K562 (cell line): ENCODE results near the gene SMIM22. TPM values are rescaled to one million over a fixed set of nuclear protein-coding genes. Genes with fewer than 3 reads are reported as not detected.

Experiments
- ATAC-seq: fragments of 200-7000 bp; cut with Tn5 transposase; 3 replicates; pipeline ENCODE4 v1.9.1; 2020; ENCODE audit warnings: moderate library complexity
- BruUV-seq: library from RNA; stranded (reverse); fragments of 400-500 nt; replicated peaks from 2 replicates; lab custom pipeline; 2021; lab: Mats Ljungman, UMichigan
- CTCF ChIA-PET: fragments of 300-600 bp; formaldehyde crosslinking; extraction: SDS; loops from one replicate; lab custom pipeline; 2021; ENCODE audit warnings: low intra/inter-chr PET ratio; lab: Yijun Ruan, JAX
- POLR2A ChIA-PET: fragments of 300-600, 350-650 bp; sonication (Branson Sonifier 250); formaldehyde crosslinking; extraction: SDS; loops from one replicate; lab custom pipeline; 2021; ENCODE audit warnings: antibody characterized with exemption, inconsistent platforms; lab: Yijun Ruan, JAX
- DNase-seq, 4 experiments: peaks; one replicate each; pipeline versions ENCODE4 v3.0.0 to v3.0.0-alpha.2; 2011 to 2018; ENCODE audit warnings: low spot score in 3 of 4, mixed read lengths in 3 of 4; ENCODE audit errors: extremely low read depth in 1 of 4
- FAIRE-seq: peaks from 2 replicates; lab custom pipeline; 2011; peaks lifted over from hg19 to GRCh38; lab: Jason Lieb, UNC
- H2AFZ ChIP-seq: 2 replicates; pipeline ENCODE4 v1.6.0; 2011; ENCODE audit warnings: low read depth, low read length, control low read depth, inconsistent platforms
- H3K27ac ChIP-seq: fragments of 200-600 bp; 3 replicates; pipeline ENCODE4 v1.8.0; 2011; ENCODE audit warnings: low read depth, mild to moderate bottlenecking, control low read depth, inconsistent platforms, low read length, moderate library complexity, mixed read lengths; ENCODE audit errors: extremely low read depth
- H3K27me3 ChIP-seq, 2 experiments: fragments of 300-600 bp in 1 of 2; 2 replicates in 1 of 2; 3 replicates in 1 of 2; pipeline versions ENCODE4 v1.6.0 to v1.8.0; 2011; ENCODE audit warnings: inconsistent platforms in 2 of 2, low read length in 2 of 2, mild to moderate bottlenecking in 1 of 2, mixed read lengths in 1 of 2, moderate library complexity in 1 of 2; ENCODE audit not compliant: control insufficient read depth in 2 of 2, insufficient read depth in 2 of 2
- H3K36me3 ChIP-seq: fragments of 300-600 bp; 3 replicates; pipeline ENCODE4 v1.8.0; 2011; ENCODE audit warnings: mild to moderate bottlenecking, low read length, inconsistent platforms; ENCODE audit not compliant: control insufficient read depth, insufficient read depth
- H3K4me1 ChIP-seq, 2 experiments: fragments of 200-600 bp in 1 of 2; replicated peaks in 1 of 2; 2 replicates in 1 of 2; 3 replicates in 1 of 2; pipeline versions ENCODE4 v1.5.1 to v1.8.0; 2011; ENCODE audit warnings: inconsistent platforms in 2 of 2, low read length in 2 of 2, mild to moderate bottlenecking in 1 of 2, mixed read lengths in 1 of 2, moderate library complexity in 1 of 2; ENCODE audit not compliant: control insufficient read depth in 2 of 2, insufficient read depth in 2 of 2
- H3K4me2 ChIP-seq: 2 replicates; pipeline ENCODE4 v1.6.1; 2011; ENCODE audit warnings: low read length, control low read depth, inconsistent platforms, mixed read lengths; ENCODE audit not compliant: insufficient read depth
- H3K4me3 ChIP-seq: fragments of 200-600 bp; sonication (generic), shearing (Covaris generic); 2 replicates; pipeline ENCODE4 v1.5.1; 2016; ENCODE audit warnings: control low read depth, inconsistent platforms
- H3K79me2 ChIP-seq: fragments of 200-600 bp; 3 replicates; pipeline ENCODE4 v1.8.0; 2011; ENCODE audit warnings: low read length, inconsistent platforms; ENCODE audit not compliant: control insufficient read depth, insufficient read depth
- H3K9ac ChIP-seq, 2 experiments: 2 replicates each; pipeline versions ENCODE4 v1.6.0 to v1.6.1; 2011; ENCODE audit warnings: low read depth in 2 of 2, low read length in 2 of 2, control low read depth in 1 of 2, inconsistent platforms in 1 of 2, mild to moderate bottlenecking in 1 of 2, mixed read lengths in 1 of 2; ENCODE audit not compliant: insufficient read depth in 1 of 2
- H3K9me1 ChIP-seq: one replicate; pipeline ENCODE4 v1.6.0; 2011; ENCODE audit warnings: inconsistent platforms, mild to moderate bottlenecking, low read length, moderate library complexity; ENCODE audit not compliant: control insufficient read depth, insufficient read depth
- H3K9me3 ChIP-seq: replicated peaks from 2 replicates; pipeline ENCODE4 v1.5.1; 2011; ENCODE audit warnings: low read depth, low read length, inconsistent platforms; ENCODE audit not compliant: control insufficient read depth, insufficient read depth
- H4K20me1 ChIP-seq: replicated peaks from 2 replicates; pipeline ENCODE4 v1.6.1; 2011; ENCODE audit warnings: low read length, inconsistent platforms, mixed read lengths; ENCODE audit not compliant: control insufficient read depth, insufficient read depth
- CREB1 ChIP-seq, 2 experiments: sonication (generic) in 1 of 2; formaldehyde crosslinking in 1 of 2; IDR thresholded peaks; 2 replicates each; pipeline versions ENCODE4 v1.6.1 to v1.8.0; 2012 to 2022; ENCODE audit warnings: inconsistent platforms in 1 of 2, mild to moderate bottlenecking in 1 of 2, missing genetic modification reagents in 1 of 2, moderate library complexity in 1 of 2
- FOS ChIP-seq: IDR thresholded peaks from 3 replicates; pipeline ENCODE4 v1.6.1; 2011; ENCODE audit not compliant: insufficient read length; ENCODE audit errors: extremely low read depth
- FOXM1 ChIP-seq, 2 experiments: fragments of 450-650 bp in 1 of 2; sonication (generic) in 1 of 2; formaldehyde crosslinking in 1 of 2; IDR thresholded peaks; 2 replicates each; pipeline versions ENCODE4 v1.6.1 to v1.9.0; 2017 to 2022; ENCODE audit warnings: low read depth in 2 of 2, mild to moderate bottlenecking in 2 of 2, missing genetic modification reagents in 1 of 2, moderate library complexity in 1 of 2
- KAT7 ChIP-seq: sonication (generic); formaldehyde crosslinking; IDR thresholded peaks from 2 replicates; pipeline ENCODE4 v1.8.0; 2022; ENCODE audit warnings: missing genetic modification reagents, mild to moderate bottlenecking, borderline replicate concordance
- POLR2B ChIP-seq: fragments of 450-650 bp; IDR thresholded peaks from 2 replicates; pipeline ENCODE4 v1.6.1; 2018; ENCODE audit warnings: low read depth; ENCODE audit not compliant: partially characterized antibody
- SIRT6 ChIP-seq: IDR thresholded peaks from one replicate; pipeline ENCODE4 v1.6.1; 2012; ENCODE audit warnings: low read depth, mild to moderate bottlenecking, control low read depth, inconsistent platforms, low read length, moderate library complexity
- SMAD2 ChIP-seq: fragments of 150-350 bp; IDR thresholded peaks from 2 replicates; pipeline ENCODE4 v1.6.1; 2014; ENCODE audit warnings: low read depth, mild to moderate bottlenecking, low read length
- SMARCB1 ChIP-seq: IDR thresholded peaks from 2 replicates; pipeline ENCODE4 v1.6.1; 2011; ENCODE audit warnings: improper control_type of control experiment, low read depth; ENCODE audit not compliant: insufficient read length
- SMC3 ChIP-seq: conservative IDR thresholded peaks from 2 replicates; pipeline ENCODE4 v1.6.1; 2011; ENCODE audit warnings: low read depth, low read length, improper control_type of control experiment; ENCODE audit not compliant: insufficient read depth
- TCF7 ChIP-seq: sonication (generic); IDR thresholded peaks from 2 replicates; pipeline ENCODE4 v1.6.1; 2016; ENCODE audit warnings: antibody characterized with exemption, borderline replicate concordance
- THRA ChIP-seq: fragments of 450-650 bp; IDR thresholded peaks from 2 replicates; pipeline ENCODE4 v1.6.1; 2017; ENCODE audit warnings: mild to moderate bottlenecking, moderate library complexity
- ZNF384 ChIP-seq: IDR thresholded peaks from 2 replicates; pipeline ENCODE4 v1.6.1; 2012; ENCODE audit warnings: low read depth, low read length, improper control_type of control experiment
- ZNF699 ChIP-seq: fragments of 250-450 bp; sonication (Bioruptor Pico); IDR thresholded peaks from 2 replicates; pipeline ENCODE4 v1.8.0; 2021; ENCODE audit warnings: mild to moderate bottlenecking, moderate library complexity; ENCODE audit not compliant: insufficient replicate concordance
- in situ Hi-C: fragments of 300-500 bp; cut with MboI; formaldehyde crosslinking; loops from 4 replicates; pipeline ENCODE4 v1.15.0; 2018; ENCODE audit warnings: inconsistent platforms, mixed read lengths
- intact Hi-C: fragments of 100-400 bp; cut with micrococcal nuclease; formaldehyde crosslinking; loops from 2 replicates; pipeline ENCODE4 v1.14.2; 2022
- polyA plus RNA-seq, 8 experiments: library from polyadenylated mRNA; depleted of rRNA in 4 of 8; stranded (reverse) in 5 of 8; unstranded in 3 of 8; fragments of >200 nt; fragmentation: Nextera tagmentation in 2 of 8; fragmentation: Illumina TruSeq in 1 of 8; extraction: Ambion mirVana in 2 of 8; extraction: Trizol in 1 of 8; gene quantifications; 2 replicates each; pipeline versions ENCODE4 v1.2.1 to v1.2.3, GENCODE V29; 2011 to 2014; ENCODE audit warnings: inconsistent platforms in 1 of 8, missing spikeins in 1 of 8
- total RNA-seq, 7 experiments: library from RNA; depleted of rRNA in 6 of 7; stranded (reverse); fragments of >200 nt in 6 of 7; fragmentation: Illumina TruSeq in 2 of 7; extraction: Trizol in 2 of 7; gene quantifications; 2 replicates each; pipeline versions ENCODE4 v1.2.1 to v1.2.3, GENCODE V29; 2011 to 2021; ENCODE audit warnings: low replicate concordance in 1 of 7
- TF ChIP-seq, protein P1 (sequence below): fragments of 450-650 bp; IDR thresholded peaks from 2 replicates; pipeline ENCODE4 v1.6.1; 2018; ENCODE audit warnings: mild to moderate bottlenecking, low read depth; ENCODE audit not compliant: partially characterized antibody

The SMIM22 gene
- total and polyA plus RNA-seq, 9 of the 15 experiments (the other 6 are each of a cell fraction or from before 2014, with no cell fraction given) = not detected

DNA sequence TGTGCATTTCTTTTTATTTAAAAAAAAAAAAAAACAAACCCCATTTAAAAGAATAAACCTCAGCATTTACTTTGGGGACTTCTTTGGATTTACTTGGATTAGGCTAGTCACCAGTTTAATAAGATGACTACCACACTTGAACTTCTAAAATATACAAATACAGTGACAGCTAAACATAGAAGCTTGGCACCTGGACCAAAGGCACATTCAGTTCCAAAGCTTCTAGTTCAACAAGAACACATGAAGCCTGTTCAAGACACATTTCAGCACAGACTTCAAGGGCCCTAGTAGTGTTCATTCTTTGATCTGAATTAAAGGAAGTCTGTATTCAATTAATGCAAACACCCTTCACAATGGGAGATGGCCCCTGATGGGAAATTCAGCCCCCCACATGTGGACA is 18.9 kb downstream of the SMIM22 start:
- DNase-seq = no peak
- 0 out of 4 replicates have a peak overlapping the region, but pooled peaks of 1 of the 2 experiments have one; percentile 36 for H3K9ac ChIP-seq
- ATAC-seq = no peak
- no peaks in the 10 kb centered on the region for H3K79me2 ChIP-seq
- H3K27ac ChIP-seq = no peak overlapping the region
- H3K9me1 ChIP-seq = no peaks in the 10 kb centered on the region
- intact Hi-C loops (no loop called here), in situ Hi-C loops (no loop called here)
- ChIA-PET CTCF (no interaction called here), POLR2A (interaction anchor here (0.5 to 1.3 kb wide), 2 partner anchors 11 to 217 kb away, joined by 3 to 7 read pairs; partner anchors contain the start of gene ROGDI)
- H3K27me3 ChIP-seq = no peaks in the 10 kb centered on the region
- H3K36me3 ChIP-seq = peaks cover 78% of the 10 kb centered on the region; the same call in 2 of the 3 replicates
- no peak overlapping the region for H3K4me2 ChIP-seq
- H3K4me3 ChIP-seq = no peak overlapping the region
- no peaks in the 10 kb centered on the region; the same call in 1 of the 2 replicates for H4K20me1 ChIP-seq
- no peak for FAIRE-seq
- H3K9me3 ChIP-seq = no peaks in the 10 kb centered on the region
- no TSS peak for BruUV-seq
- no peak overlapping the region for H2AFZ ChIP-seq
- peaks cover 0 to 3% of the 10 kb centered on the region in 2 experiments; a peak in 2 of 5 replicates for H3K4me1 ChIP-seq
- TF ChIP-seq ZNF384 = no peak
- TF ChIP-seq, protein P1, sequence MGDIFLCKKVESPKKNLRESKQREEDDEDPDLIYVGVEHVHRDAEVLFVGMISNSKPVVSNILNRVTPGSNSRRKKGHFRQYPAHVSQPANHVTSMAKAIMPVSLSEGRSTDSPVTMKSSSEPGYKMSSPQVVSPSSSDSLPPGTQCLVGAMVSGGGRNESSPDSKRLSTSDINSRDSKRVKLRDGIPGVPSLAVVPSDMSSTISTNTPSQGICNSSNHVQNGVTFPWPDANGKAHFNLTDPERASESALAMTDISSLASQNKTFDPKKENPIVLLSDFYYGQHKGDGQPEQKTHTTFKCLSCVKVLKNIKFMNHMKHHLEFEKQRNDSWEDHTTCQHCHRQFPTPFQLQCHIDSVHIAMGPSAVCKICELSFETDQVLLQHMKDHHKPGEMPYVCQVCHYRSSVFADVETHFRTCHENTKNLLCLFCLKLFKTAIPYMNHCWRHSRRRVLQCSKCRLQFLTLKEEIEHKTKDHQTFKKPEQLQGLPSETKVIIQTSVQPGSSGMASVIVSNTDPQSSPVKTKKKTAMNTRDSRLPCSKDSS = no peak
- TF ChIP-seq SMAD2 = no peak
- TF ChIP-seq POLR2B = no peak
- no peak for TF ChIP-seq CREB1 (IDR thresholded peaks at IDR 0.05)
- no peak for TF ChIP-seq CREB1 (CRISPR knock-in tag; IDR thresholded peaks at IDR 0.05)
- TF ChIP-seq KAT7 (CRISPR knock-in tag) = no peak
- TF ChIP-seq SMARCB1 = no peak
- no peak for TF ChIP-seq SIRT6
- no peak for TF ChIP-seq THRA
- TF ChIP-seq SMC3 = no peak
- no peak for TF ChIP-seq FOXM1 (IDR thresholded peaks at IDR 0.05; ENCODE audit: low read depth)
- no peak for TF ChIP-seq FOXM1 (CRISPR knock-in tag; IDR thresholded peaks at IDR 0.05; ENCODE audit: low read depth)
- TF ChIP-seq FOS = no peak
- no peak for TF ChIP-seq ZNF699 (CRISPR knock-in tag)
- TF ChIP-seq TCF7 = no peak
